Effector CD8-positive, alpha-beta T cell (primary cell): ENCODE data around the gene CTTNBP2.

Experiments used
- DNase-seq: peaks from one replicate; lab custom pipeline; 2025; lab: John Stamatoyannopoulos, UW

The CTTNBP2 gene

GRCh38 chr7:117870448-117871130, 2.7 kb downstream of the CTTNBP2 start:
- no peak for DNase-seq

DNA sequence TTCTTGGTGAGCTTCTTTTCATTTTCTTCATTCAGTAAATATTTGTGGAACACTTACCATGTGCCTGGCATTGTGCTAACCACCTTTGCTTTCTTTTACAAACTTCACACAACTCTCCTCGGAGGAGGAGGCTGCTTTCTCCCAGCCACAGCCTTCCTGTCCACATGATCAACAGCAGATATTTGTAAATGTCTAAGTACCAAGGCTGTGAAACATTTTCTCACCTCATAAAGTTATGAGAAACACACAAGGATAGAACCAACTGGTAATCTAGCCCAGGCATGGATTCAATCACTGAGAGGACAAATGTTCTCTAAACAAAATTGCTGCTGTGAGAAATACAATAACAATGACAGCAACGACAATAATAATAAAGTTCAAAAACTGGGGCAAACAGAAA, 3.9 kb downstream of the CTTNBP2 start:
- DNase-seq = no peak

DNA sequence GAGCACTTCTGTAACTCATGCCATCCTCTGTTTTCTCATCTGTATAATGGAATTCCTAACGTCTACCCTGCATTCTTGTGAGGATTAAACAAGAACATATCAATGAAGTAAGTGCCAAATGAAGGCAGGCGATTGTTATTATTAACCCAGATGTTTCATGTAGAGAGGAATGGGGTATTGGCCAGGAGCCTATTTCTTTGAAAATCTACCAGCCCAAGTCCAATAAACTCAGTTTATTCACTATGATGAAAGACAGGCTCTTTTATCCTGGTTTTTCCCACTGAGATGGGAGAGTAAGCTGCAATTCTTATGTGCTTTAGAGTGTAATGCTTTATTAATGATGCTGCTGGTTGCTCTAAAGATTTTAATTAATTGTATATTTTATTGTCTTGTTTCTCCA, 9.6 kb downstream of the CTTNBP2 start:
- no peak for DNase-seq

DNA sequence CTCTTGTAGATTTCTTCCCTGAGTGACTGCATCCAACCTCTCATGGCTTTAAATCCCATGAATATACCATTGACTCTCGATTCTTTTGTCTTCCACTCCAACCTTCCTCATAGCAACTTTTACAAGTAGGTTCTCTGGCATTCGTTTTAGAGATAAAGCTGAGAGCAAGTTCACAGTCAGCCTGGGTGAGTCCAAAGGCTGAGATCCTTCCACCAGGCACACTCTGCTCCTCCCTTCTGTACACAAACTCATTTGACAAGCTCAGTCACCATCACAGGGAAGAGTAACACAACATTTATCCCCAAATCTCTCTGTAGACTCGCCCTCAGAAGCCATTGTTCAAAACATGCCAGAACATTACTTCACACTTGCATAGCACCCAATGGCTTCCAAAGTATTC, 10.9 kb downstream of the CTTNBP2 start:
- DNase-seq = no peak

- no peak for DNase-seq
These were observed 13.9 kb downstream of the CTTNBP2 start for GRCh38 chr7:117859246-117859812.

DNA sequence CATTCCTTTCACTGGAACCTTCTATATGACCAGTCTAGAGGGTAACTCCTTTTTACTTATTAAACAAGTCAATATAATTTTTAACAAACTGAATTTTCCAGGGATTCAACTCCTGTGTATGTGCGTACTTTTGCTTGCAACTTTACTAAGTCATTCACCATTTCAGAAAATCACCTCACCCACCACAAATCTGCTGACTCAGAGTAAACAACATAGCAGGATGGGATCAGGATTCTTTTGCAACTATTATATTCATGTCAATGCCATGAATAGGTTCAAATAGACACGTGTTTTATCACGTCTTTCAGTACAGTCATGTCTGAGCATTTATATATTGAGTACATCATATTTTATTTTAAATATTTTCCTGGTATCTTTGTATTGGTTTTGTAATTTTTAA, 14.5 kb downstream of the CTTNBP2 start:
- no peak for DNase-seq

GRCh38 chr7:117857718-117858117, 15.5 kb downstream of the CTTNBP2 start:
- no peak for DNase-seq

- DNase-seq = no peak
These were observed 17.0 kb downstream of the CTTNBP2 start for GRCh38 chr7:117856196-117856595.

DNA sequence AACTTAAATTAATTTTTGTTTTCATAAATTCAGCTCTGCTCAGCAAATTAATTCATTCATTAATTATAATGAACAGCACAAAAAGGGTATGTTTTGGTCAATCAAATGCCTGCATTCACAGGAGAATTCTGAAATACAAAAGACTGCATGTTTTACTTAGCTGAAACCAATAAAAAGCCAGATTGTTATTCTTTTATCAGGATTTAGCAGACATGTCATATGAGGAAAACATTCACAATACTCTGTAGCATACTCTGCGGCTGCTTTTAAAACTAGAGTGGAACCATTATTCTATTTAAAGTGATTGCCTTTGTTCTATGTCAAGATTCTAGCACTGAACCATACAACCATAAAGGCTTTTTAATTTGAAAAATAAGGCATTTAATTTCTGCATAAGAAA, 19.1 kb downstream of the CTTNBP2 start:
- no peak for DNase-seq

DNA sequence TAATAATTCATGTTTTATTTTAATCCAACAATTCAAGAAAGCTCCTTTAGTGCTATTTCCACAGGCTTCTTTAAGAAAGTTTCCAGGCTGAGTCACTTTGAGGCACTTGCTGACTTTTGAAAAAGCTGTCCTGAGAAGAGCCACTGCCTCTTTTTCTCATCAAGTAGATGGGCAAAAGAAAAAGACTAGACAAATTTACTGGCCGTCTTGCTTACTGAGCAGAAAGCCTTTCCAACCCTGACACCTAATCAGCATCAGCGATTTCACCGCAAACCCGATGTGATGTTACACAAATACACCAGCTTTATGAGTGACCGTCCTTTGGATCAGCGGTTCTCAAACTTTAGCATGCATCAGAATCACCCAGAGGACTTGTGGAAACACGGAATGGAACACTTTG, 24.3 kb downstream of the CTTNBP2 start:
- no peak for DNase-seq

DNA sequence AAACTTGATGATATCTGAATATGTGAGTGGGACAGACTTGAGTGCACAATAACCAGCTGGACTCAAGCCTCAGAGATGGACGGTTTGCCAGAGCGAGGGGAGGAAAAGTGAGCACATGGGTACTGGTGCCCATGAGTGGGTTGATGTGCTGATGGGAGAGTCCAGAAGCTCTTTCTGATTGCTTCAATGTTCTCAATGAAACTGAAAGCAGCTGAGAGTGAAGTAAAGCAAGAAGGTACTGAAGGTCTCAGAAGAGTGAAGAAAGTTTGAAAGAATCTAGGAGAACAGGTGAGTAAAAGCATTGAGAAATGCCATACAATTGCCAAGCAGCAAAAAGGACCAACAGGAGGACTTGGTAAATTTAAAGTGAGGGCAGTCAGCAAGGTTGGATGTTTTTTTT, 28.6 kb downstream of the CTTNBP2 start:
- DNase-seq = no peak

DNA sequence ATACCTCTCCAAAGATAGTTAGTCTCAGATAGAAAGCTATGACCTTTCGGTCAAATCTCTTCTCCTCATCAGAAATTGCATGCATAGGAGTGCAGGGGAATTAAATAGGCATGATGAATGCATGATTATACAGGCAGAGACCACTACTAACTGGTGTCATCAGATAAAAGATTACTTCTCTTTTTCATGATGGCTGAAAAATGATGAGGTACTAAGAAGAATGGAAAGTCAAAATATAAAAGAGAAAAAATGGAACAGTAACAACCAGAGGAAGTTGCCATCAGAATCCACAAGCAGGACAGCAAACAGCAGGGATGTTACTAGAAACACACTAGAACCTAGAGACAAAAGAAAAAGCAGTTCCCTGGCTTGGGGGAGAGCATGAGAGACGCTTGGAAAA, 31.6 kb downstream of the CTTNBP2 start:
- no peak for DNase-seq

DNA sequence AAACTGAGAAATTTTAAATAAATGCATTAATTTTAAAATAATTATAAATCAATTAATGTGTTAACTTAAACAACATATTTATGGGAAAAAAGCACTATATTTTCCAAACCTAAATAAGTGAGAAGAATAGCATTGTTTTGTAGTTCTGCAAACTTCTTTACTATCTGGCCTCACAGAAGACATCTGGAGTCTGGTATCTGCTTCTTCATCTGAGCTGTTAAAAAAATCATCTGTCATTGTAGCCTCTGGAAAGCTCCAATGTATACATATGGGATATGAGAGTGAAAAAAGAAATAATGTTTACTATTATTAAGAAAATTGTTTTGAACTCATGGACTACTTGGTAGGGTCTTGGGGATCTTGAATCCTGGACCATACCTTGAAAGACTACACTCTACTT, 32.2 kb downstream of the CTTNBP2 start:
- no peak for DNase-seq

DNA sequence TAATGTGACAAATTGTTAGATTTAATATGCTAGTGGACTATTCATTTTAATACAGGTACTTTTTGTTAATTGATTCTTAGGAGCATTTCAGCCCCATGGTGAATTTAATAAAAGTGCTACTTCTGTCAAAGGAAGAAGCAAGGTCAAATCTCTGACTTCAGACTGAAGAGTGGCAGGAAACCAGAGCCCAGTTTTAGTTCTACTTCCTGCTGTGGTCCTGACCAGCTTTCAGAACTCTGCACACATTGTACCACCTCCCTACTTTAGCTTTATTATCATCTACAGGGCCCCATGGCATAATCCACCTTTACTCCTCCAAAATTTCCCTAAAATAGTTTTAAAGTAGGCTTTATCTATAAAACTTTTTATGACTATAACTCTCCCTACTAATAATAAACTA, 33.7 kb downstream of the CTTNBP2 start:
- DNase-seq = no peak

GRCh38 chr7:117837841-117838240, 35.4 kb downstream of the CTTNBP2 start:
- DNase-seq = no peak

GRCh38 chr7:117835016-117835664, 38.1 kb downstream of the CTTNBP2 start:
- no peak for DNase-seq

GRCh38 chr7:117830422-117830954, 42.8 kb downstream of the CTTNBP2 start:
- no peak for DNase-seq

GRCh38 chr7:117829450-117830117, 43.7 kb downstream of the CTTNBP2 start:
- DNase-seq = no peak

DNA sequence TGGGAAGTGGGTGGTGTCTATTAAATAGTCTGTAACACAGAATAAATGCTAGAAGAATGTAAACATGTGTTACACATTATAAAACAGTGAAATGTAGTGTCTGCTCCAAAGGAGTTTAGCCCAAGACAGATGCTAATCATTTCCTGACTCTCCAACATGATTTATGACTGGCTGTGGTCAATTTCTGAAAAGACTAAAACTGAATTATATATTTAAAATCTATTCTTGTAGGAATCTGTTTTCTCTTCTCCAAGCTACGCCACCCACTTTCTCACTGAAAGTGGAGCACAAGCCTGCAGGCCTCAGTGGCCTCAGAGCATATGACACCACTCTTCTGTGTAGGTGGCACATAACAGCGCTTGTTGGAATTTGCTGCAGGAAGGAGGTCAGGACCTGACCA, 44.4 kb downstream of the CTTNBP2 start:
- no peak for DNase-seq

GRCh38 chr7:117827862-117828261, 45.4 kb downstream of the CTTNBP2 start:
- no peak for DNase-seq

GRCh38 chr7:117825132-117825531, 48.1 kb downstream of the CTTNBP2 start:
- no peak for DNase-seq

DNA sequence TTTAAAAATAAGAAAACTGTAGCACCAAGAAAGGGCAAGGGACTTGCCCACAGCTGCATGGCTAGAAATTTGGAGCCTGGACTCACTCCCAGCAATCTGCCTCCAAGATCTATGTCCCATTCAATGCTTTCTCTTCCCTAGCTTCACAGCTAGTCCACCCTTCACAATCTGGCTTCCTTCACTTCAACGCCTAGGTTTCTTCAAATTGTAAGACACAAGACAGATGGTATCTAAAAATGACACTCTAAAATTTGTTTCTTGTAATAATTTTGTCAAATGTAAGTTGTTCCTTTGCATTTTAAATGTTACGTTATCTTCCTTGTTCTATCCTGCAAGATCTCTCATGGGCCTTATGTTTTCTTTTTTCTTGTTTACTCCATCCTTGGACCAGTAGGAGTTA, 48.6 kb downstream of the CTTNBP2 start:
- DNase-seq = no peak

- DNase-seq = no peak
These were observed 53.7 kb downstream of the CTTNBP2 start for GRCh38 chr7:117819558-117819957.
